ENCODE data around the gene PXMP4.

PXMP4 gene

GRCh38 chr20:33731693-33732165 is 11.6 kb upstream of the PXMP4 start, which contains the start of gene ZNF341:
Gene ZNF341 (plus strand): TSS chr20:33731996. CDS start chr20:33732022, 26 bp downstream.
- no peak for DNase-seq (ENCODE audit: low read depth)

- DNase-seq (ENCODE audit: low read depth), result no peak
Observed at GRCh38 chr20:33730946-33731692, 11.0 kb upstream of the PXMP4 start.

GRCh38 chr20:33729101-33729500 is 9.0 kb upstream of the PXMP4 start:
- DNase-seq (ENCODE audit: low read depth), result no peak

- DNase-seq (ENCODE audit: low read depth), result no peak
Observed at GRCh38 chr20:33728463-33728862, 8.4 kb upstream of the PXMP4 start.

GRCh38 chr20:33727806-33728205 is 7.7 kb upstream of the PXMP4 start:
- DNase-seq (ENCODE audit: low read depth), result no peak

- DNase-seq (ENCODE audit: low read depth), result no peak
Observed at GRCh38 chr20:33727115-33727479, 7.0 kb upstream of the PXMP4 start.

GRCh38 chr20:33725607-33726264 is 5.6 kb upstream of the PXMP4 start:
- no peak for DNase-seq (ENCODE audit: low read depth)

GRCh38 chr20:33724439-33725094 is 4.5 kb upstream of the PXMP4 start:
- no peak for DNase-seq (ENCODE audit: low read depth)

GRCh38 chr20:33721391-33722140 is 1.5 kb upstream of the PXMP4 start:
- DNase-seq (ENCODE audit: low read depth), result no peak

GRCh38 chr20:33719277-33719988 is 677 bp downstream of the PXMP4 start:
- no peak for DNase-seq (ENCODE audit: low read depth)

- DNase-seq (ENCODE audit: low read depth), result no peak
Observed at GRCh38 chr20:33716498-33716897, 3.6 kb downstream of the PXMP4 start.

- no peak for DNase-seq (ENCODE audit: low read depth)
Observed at GRCh38 chr20:33713865-33714367, 6.2 kb downstream of the PXMP4 start.

GRCh38 chr20:33711446-33711738 is 8.7 kb downstream of the PXMP4 start:
- no peak for DNase-seq (ENCODE audit: low read depth)

GRCh38 chr20:33710681-33711445 is 9.2 kb downstream of the PXMP4 start:
- DNase-seq (ENCODE audit: low read depth), result no peak

GRCh38 chr20:33709905-33710541 is 10.1 kb downstream of the PXMP4 start:
- DNase-seq (ENCODE audit: low read depth), result no peak

GRCh38 chr20:33709398-33709797 is 10.7 kb downstream of the PXMP4 start:
- DNase-seq (ENCODE audit: low read depth), result no peak

GRCh38 chr20:33707668-33708067 is 12.4 kb downstream of the PXMP4 start:
- no peak for DNase-seq (ENCODE audit: low read depth)

GRCh38 chr20:33704197-33704924 is 15.7 kb downstream of the PXMP4 start:
- DNase-seq (ENCODE audit: low read depth), result no peak

GRCh38 chr20:33703498-33704137 is 16.5 kb downstream of the PXMP4 start:
- no peak for DNase-seq (ENCODE audit: low read depth)
